HG03354 (cell line): ENCODE measurements around the gene DIP2C.
"Not testable (repeated sequence)": the region's sequence is repeated elsewhere in the genome, so short reads cannot be mapped to it uniquely, and the experiment has no call there.

Experiments used
- ATAC-seq: cut with Tn5 transposase; IDR thresholded peaks from one replicate; pipeline ENCODE4 v1.9.1; 2021; ENCODE audit warnings: mild to moderate bottlenecking; ENCODE audit not compliant: unreplicated experiment, poor library complexity, severe bottlenecking

Gene DIP2C

DNA sequence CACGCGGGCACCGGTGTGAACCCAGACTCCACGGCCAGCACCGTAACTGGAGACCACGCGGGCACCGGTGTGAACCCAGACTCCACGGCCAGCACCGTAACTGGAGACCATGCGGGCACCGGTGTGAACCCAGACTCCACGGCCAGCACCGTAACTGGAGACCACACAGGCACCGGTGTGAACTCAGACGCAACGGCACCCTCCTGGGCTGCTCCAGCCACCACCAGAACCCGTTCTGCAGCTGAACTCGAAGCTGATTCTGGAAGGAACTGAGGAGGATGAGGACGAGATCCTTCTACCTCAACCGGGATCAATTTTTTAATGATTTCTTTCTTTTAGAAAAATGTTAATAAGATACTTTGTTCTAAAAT, 56.7 kb downstream of the DIP2C start:
- not testable (repeated sequence) for ATAC-seq

DNA sequence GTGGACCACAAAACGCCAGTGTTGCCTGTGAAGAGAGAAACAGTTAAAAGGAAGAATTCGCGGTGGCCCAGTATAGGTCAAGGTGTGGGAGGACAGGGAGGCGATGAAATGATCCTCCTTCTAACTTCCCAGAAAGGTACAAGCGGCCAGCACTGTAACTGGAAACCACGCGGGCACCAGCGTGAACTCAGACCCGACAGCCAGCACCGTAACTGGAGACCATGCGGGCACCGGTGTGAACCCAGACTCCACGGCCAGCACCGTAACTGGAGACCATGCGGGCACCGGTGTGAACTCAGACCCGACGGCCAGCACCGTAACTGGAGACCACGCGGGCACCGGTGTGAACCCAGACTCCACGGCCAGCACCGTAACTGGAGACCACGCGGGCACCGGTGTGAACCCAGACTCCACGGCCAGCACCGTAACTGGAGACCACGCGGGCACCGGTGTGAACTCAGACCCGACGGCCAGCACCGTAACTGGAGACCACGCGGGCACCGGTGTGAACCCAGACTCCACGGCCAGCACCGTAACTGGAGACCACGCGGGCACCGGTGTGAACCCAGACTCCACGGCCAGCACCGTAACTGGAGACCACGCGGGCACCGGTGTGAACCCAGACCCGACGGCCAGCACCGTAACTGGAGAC, 57.2 kb downstream of the DIP2C start:
- ATAC-seq, result not testable (repeated sequence)

DNA sequence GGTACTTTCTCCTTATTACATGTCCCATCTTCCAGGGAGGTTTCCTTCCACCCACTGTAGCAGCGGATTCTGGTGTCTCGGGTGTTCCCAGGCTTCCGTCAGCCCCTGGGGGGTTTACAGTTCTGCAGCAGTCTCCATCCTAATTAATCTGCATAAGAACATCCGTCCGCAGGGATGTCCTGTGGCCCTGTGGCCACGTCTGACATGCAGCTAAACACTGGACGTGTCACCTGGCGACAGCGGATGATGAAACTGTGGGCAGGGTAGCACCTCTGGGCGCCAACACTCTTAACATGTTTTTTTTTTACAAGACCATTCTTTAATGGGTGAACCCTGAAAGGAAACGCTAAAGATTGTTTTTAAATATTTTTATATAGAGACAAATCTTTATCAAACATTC, 58.2 kb downstream of the DIP2C start:
- no peak for ATAC-seq

DNA sequence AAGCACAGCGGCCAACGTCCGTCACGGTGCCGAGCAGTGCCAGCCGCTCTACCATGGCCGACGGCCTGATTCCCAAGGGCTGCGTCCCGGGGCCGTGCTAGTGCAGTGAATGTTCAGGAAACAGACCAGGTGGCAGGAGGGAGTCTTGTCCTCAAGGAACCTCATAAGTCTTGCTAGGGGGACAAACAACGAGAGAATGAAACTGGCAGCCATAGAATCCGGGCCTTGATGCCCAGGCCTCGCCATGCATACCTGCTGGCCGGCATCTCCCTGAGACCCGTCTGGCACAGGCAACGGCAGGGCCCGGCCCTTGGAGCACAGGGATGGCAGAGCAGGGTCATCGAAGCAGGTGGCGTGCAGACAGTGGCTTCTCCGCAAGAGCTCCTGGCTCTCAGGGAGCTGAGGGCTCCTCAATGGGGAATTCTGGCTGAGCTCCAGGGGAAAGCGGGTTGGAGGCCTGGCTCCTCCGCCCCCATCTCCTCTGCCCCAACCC, 58.8 kb downstream of the DIP2C start:
- ATAC-seq, result no peak

DNA sequence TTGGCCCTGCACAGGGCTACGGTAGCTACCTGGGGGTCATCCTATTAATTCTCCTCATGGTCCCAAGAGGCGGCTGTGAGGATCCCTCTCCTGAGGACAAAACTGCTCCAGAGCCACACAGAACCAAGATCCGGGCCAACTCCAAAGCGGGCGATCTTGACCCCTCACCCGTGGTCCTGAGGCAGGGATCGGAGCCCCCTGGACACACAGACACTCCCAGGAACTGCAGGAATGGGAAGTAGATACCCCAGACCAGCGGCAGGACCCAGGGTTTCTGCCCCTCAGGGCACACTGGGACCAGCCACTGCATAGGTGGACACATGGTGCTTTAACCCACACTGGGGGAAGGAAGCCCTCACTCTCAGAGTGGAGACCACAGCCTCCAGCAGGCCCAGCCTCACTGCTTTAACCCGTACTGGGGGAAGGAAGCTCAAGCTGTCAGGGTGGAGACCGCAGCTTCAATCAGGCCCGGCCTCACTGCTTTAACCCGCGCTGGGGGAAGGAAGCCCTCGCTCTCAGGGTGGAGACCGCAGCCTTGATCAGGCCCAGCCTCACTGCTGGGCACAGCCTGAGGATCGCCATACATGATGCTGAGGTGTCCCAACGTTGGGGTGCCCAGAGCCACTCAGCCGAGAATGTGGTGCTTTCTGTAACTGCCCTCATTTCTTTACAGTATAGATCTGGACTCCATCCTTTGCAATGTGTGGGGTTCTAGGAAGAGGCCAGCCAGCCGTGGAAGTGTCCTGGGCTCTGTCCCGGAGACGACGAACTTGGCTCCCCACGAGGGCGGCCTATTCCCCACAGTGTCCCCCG, 60.1 kb downstream of the DIP2C start:
- ATAC-seq, result no peak

DNA sequence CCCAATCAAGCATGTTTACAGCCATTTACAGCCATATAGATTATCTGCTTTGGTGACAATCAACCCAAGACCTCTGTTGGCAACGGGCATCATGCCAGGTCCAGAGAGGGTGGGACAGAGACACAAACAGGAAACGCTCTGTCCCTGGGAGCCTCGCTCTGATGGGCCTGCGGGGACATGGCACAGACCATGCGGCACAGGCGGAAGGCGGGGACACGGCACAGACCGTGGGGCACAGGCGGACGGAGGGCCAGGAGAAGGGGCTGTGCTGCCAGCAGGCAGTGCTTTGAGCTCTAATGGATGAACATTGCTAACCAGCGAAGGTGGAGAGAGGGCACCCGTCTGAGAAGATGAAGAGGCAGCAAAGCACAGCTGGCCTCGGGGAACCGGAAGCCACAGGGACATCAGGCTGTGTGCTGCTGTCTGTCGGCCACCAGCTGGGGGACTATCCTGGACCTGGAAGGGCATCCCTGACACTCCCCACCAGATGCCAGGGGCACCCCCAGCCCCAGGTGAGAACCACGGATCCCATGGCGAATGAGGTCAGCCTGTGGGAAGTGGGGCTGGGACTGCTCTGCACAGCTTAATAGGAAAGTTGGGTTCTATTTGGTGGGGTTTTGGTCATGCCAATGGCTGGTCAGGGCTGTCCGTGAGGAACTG, 61.0 kb downstream of the DIP2C start:
- ATAC-seq, result no peak

DNA sequence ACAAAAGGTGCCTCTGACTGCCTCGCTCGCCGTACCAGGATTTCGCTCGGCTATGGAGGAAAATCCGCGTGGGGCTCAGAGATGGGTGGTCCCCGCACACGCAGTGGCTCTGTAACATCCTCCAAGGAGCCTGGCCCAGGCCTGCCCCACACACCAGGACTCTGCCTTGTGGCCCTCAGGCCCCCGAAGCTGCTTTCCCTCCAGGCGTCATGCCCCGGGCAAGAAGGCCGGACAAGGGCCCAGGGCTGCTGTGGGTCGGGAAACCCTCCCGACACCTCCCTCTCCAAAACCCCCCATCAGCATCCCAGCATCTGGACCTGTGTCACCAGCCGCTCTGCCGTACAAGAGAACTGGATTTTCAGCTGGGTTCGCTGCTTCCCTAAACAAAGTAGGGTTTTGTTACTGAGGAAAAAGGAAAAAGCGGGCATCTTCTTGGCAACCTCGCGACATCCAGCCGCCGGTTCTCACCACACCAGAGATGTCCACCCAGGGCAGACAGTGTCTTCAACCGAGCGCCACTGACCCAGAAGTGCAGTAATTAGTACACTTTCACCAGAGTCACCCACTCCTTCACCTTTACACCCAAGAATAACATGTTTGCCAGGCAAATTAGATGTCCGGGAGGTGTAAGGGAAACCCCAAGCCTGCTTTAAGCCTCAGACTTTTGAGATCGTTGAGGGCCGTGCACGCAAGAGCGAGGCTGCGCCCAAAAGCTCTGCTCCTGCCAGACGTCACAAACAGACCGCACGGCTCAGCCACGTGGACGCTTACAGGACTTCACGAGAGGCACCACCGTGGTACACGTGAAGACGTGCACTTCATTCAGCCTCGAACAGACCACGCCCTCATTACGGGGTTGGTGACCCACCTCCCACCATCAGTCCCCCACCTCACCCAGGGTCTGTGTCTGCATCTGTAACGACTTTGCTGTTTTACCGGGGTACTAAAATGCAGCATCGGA, 62.2 kb downstream of the DIP2C start:
- no peak for ATAC-seq

DNA sequence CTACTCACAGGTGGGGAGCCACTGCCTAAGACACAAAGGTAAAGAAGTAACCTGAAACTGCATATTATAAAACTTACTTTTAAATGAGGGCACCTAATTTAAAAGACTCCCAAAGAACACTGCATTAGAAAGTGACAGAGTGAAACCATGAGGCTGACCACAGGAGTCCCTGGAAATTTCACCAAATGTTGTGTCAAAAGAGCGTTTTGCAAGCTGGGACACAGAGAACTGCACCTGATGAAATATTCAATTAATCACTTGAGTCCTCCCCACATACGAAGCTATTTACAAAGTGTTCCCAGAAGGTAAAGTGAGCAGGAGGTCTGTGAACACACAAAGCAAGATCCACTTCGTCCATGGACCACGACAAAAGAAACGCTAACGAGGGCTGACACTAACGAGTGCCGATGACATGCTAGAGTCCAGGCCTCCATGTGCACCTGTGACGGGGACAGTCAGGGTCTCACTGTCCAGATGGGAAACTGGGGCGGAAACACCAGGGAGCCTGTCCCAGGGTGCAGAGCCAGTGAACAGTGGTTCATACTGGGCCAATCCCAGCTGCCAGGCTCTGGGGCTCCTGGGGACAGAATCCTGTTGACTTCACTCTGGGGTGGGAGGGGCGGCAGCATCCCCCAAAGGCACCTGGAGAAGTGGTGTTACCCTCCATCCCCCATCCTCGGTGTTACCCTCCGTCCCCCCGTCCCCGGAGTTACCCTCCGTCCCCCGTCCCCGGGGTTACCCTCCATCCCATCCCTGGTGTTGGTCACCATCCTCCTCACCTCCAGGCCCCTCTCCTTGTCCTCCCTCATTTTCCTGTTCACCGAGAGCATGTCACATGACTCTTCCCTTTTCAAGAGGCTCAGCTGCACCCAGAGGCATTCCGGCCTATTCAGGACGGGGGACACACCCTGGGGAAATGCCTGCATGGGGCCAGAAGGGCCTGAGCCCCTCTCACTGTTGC, 63.4 kb downstream of the DIP2C start:
- ATAC-seq, result no peak

DNA sequence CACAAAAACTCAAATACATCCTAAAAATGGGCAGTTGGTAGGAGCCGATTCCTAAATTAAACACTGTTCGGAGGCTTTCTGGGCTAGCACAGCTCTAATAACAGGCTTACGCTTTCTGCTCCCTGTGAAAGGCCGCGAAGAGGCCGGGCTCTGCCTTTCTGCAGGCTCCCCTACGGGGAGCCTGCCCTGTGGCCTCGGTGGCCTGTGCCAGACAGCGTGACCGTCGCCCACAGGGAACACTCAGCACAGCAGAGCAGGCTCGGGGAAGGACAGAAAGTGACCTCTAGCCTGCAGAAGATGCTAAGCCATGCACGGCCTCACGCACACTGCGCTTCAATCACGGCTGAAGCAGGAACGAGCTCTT, 64.2 kb downstream of the DIP2C start:
- ATAC-seq, result no peak

DNA sequence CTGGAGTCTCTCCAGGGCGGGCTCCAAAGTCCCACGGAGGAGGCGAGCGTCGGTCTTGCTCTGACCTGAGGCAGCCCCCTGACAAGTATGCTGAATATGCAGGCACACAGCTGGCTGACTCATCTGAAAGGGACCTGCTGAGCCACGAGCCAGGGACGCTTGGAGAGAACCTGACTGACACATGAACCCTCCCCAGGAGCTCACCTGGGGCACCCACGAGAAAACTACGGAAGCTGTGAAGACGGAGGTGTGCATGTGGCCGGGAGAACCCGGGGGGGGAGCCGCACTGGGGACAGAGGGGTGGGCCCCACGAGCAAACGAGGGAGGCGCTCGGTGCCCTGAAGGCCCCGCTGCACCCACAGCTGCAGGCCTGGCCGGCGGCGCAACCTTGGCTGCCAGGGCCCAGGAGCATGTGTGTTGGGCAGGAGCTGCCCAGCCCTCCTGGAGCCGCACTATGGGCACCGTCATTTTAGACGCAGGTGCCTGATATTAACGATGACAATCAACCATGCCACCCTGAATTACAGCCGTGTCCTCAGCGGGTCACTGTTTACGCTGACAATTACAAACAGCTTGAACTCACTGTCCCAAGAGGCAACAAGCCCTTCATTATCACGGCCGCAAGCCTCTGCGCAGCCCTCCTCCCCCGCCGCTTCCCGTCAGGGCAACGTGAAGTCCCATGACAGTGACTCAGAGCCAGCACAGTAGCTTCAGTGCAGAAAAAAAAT, 64.7 kb downstream of the DIP2C start:
- no peak for ATAC-seq

DNA sequence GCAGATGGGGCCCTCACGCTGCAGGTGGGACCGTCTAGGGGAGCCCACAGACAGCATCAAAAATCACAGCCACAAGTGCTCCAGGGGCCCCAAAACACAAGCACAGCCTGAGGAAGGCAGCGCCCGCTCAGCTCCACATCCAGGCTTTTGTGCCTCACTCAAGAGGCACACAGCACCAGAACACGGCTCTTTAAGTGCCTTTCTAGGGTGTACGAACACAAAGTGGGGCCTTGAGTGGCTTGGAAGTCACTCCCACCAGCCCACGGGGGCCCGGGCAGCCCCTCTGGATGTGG, 65.2 kb downstream of the DIP2C start:
- ATAC-seq, result no peak

DNA sequence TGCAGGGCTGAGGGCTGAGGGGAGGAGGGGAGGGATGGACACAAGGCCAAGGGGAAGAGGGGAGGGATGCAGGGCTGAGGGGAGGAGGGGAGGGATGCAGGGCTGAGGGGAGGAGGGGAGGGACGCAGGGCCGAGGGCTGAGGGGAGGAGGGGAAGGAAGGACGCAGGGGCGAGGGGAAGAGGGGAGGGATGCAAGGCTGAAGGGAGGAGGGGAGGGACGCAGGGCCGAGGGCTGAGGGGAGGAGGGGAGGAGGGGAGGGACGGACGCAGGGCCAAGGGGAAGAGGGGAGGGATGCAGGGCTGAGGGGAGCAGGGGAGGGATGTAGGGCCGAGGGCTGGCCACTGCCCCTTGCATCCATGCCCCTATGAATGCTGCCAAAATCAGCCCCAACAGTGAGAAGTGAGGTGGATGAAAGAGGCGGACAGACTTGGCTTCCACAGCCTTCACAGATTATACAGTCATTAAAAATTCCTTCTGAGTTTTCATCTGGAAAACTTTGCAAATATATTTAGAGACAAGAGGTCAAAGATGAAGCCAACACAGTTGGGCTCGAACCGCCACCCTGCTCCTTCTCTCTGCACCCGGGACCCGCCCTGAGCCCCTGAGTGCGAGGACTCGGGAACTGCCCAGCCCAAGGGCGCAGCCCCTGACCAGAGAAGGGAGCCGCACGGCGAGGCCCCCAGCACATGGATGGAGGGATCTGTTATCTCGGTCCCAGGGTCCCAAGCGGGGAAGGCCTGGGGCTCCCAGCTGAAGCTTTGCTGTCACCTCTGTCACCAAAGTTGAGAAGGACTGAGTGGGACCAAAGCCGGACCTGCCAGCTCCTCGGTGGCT, 65.8 kb downstream of the DIP2C start:
- ATAC-seq, result no peak

DNA sequence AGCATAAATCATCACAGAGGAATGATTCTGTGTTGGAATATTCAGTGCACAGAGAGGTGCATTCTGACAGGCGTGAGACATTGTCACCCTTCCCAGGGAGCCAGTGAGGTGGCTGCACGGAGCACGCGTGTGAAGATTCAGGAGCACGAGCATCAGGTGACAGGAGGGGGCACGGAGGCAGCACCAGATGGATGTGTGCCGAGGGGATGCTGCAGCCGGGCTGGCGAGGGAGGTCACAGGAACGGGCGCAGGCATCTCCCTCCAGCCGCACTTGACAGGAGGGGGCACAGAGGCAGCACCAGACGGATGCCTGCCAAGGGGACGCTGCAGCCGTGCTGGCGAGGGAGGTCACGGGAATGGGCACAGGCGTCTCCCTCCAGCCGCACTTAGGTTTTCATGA, 66.5 kb downstream of the DIP2C start:
- no peak for ATAC-seq

DNA sequence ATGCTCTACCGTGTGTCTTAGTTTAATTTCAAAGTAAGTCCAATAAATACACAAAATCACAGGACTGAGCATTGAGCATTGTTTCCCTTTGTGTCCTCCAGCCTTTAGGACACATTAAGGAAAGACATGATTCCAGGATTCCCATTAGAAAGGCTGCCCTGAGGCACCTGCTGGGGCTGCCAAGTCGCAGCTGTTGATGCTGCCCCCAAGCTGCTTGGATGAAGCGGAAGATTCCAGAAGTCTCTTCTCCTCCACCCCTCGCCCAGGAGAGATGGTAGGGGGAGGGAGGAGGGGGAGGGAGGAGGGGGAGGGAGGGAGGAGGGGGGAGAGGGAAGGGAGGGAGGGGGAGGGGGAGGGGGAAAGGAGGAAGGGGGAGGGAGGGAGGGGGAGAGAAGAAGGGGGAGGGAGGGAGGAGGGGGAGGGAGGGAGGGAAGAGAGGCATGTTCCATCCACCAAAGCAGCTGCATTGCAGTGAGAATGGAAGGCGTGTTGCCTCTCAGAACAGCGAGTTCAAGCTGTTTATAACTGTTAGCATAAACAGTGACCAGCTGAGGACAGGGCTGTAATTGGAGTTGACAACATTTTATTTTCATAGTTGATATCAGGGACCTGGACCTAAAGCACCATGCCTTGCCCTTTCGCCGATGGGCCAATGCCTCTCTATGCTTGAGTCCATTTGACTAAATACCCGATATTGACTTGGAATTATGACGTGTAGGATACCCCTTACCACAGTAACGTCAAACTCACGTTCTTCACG, 67.3 kb downstream of the DIP2C start:
- no peak for ATAC-seq

DNA sequence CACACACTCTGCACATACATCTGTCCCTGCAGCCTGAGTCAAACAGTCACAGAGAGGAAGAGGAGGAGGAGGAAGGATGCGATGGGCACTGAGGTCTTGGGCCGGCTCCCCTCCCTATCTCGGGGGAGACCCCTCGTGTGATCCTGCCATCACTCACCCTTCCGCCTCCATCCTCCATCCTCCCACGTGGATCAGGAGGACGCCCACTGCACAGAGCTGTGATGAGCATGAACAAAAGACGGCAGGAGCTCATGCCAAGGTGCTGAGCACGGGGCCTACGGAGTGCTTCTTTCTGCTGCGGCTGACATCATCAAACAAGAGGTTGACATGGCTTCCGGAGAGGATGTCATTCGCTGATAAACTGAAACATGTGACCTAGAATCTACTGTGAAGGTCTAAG, 68.0 kb downstream of the DIP2C start:
- no peak for ATAC-seq

DNA sequence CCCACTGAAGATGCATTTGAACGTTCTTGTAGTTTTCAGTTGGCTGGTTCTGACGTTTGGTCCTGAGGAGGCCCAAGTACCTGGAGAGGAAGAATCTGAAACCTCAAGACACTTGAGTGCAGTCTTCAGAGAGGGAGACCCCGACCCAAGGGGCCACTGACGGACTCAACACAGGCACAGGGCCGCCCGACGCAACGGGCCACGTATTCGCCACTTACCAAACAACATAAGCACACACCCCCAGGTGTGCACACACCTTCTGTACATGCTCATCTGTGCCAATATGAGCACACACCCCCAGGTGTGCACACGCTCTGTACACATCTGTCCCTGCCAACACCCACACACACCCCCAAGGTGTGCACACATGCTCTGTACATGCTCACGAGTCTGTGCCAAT, 68.5 kb downstream of the DIP2C start:
- ATAC-seq, result no peak

DNA sequence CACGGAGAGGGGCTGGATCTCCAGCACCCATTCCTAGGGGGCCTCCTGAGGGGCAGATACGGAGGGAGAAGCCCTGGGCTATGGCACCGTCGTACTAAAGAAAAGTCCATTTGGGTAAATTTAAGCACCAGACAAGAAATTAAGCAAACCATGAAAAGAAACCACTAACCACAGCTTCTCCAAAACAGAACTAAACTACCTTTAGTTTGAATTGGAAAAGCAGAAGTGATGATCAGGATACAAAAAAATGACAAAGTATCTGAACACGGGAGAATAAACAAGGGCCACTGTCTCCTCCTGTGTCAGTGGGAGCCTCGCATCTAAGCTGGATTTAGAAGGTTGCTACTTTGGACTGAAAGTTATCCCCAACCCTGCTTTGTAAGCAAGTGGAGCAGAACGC, 69.1 kb downstream of the DIP2C start:
- no peak for ATAC-seq
